ENCODE data around the gene SLC10A7. TPM values are rescaled to one million over a fixed set of nuclear protein-coding genes. Genes with fewer than 3 reads are reported as not detected.

The SLC10A7 gene
- total and polyA plus RNA-seq, 2 of the 8 experiments (the other 6 are each of a cell fraction or from before 2014, with no cell fraction given) = 2.5 to 2.9 TPM

Small RNAs within 50 kb of the gene (microRNA-seq; reads per million reads assigned to microRNA genes)
- 0 reads per million in 2 experiments for gene MIR7849 (ENCODE audit: borderline microRNAs expressed in 2 of 2, borderline number of aligned reads in 2 of 2, borderline replicate concordance in 1 of 2)

Small RNAs within 50 kb of the gene (small RNA-seq; reads per million reads assigned to genes)
- gene MIR7849 (ENCODE audit: insufficient read depth) = not detected

Other genes with a start within 250 kb of the SLC10A7 start
- not detected in 2 replicates for gene POU4F2, start 117.0 kb upstream of the SLC10A7 start, total RNA-seq (2021; fragmentation: NEBNext Ultra II Directional; extraction: Animal tissue kit (Norgen Biotek cat#: 25700))
- gene POU4F2, start 117.0 kb upstream of the SLC10A7 start, polyA plus RNA-seq (2011; rRNA removed) = not detected in 2 replicates